Globus pallidus (tissue), 1 donor: ENCODE data around the gene ZNF107.
"Not testable (repeated sequence)": the region's sequence is repeated elsewhere in the genome, so short reads cannot be mapped to it uniquely, and the experiment has no call there.

ENCODE experiments used
- DNase-seq: peaks from one replicate; pipeline ENCODE4 v3.0.0-alpha.2; 2015; ENCODE audit warnings: low spot score

The ZNF107 gene

DNA sequence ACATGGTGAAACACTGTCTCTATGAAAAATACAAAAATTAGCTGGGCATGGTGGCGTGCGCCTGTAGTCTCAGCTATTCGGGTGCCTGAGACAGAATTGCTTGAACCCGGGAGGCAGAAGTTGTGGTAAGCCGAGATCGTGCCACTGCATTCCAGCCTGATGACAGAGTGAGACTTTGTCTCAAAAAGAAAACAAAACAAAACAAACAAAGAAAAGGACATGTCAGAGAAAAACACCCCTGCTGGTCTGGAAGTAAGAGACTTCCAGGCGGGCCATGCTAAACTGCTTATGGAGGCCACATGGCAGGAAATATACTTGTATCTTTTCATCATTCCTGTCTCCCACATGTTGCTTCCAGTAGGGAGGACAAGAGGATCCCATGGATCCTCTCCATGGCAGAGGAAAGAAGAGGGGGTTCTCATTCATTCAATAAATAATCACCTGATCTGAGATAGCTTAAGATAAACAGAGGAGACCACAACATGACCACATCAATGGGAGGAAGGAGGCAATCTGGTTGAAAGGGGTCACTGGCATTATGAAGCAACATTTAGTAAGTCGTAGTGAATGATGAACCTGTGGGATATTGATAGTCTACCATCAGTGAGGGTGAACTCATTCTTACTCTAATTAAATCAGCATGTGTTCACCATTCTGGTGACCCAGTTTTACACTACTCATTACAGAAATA is 67.8 kb downstream of the ZNF107 start:
- no peak for DNase-seq

DNA sequence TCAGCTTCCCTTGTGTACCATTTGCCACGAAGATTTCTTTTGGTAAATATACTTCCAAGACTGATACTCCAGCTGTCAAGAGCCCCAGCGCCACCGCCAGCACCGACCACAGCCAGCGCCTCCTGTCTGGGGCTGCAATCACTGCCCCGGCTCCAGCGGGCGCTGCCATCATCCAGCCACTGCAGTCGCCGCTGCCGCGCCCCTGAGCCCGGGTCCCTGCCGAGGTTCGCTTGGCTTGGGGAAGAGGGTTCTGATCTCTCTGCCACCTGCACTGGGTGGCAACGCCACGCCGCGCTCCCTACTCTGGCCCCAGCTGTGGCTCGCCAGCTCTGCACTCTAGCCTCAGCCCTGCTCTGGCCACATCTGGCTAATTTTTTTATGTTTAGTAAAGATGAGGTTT is 70.6 kb downstream of the ZNF107 start:
- no peak for DNase-seq

DNA sequence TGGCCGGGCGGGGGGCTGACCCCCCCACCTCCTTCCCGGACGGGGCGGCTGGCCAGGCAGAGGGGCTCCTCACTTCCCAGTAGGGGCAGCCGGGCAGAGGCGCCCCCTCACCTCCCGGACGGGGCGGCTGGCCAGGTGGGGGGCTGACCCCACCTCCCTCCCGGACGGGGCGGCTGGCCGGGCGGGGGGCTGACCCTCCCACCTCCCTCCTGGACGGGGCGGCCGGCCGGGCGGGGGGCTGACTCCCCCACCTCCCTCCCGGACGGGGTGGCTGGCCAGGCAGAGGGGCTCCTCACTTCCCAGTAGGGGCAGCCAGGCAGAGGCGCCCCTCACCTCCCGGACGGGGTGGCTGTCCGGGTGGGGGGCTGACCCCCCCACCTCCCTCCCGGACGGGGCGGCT is 72.5 kb downstream of the ZNF107 start:
- DNase-seq = not testable (repeated sequence)

DNA sequence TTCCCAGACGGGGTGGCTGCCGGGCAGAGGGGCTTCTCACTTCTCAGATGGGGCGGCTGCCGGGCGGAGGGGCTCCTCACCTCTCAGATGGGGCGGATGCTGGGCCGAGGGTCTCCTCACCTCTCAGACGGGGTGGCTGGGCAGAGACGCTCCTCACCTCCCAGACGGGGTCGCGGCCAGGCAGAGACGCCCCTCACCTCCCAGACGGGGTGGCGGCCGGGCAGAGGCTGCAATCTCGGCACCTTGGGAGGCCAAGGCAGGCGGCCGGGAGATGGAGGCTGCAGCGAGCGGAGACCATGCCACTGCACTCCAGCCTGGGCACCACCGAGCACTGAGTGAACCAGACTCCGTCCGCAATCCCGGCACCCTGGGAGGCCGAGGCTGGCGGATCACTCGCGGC is 73.0 kb downstream of the ZNF107 start:
- not testable (repeated sequence) for DNase-seq

DNA sequence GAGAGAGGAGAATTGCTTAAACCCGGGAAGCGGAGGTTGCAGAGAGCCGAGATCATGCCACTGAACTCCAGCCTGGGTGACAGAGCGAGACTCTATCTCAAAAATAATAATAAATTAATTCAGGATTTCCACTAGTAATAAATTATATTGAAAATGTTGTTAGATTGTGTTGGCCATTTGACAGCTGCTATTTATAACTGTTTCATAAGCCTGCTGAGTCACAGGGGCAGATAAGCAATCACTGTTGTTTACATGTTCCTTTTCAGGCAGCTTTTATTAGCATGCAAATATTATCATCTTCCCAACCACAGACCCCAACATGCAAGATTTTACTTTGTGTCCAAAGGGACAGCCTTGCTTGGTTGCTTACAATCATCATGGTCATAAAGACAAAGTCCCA is 78.7 kb downstream of the ZNF107 start:
- no peak for DNase-seq

DNA sequence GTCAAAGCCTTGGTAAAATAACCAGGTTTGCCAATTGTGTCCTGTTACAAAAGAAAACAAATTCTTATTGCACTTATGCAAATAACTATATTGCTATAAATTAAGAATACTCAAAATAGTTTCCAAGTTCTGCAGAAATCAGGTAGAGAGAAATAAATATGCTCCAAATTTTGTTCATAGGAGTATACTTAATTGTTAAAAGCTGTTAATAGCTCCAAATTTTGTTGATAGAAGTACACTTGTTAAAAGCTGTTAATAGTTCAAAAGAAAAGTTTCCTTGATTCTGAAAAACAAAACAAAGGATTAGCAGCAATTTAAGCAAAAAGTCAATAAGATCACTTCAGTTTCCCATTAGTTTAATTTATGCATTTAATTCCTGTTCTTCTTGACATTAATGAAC is 81.9 kb downstream of the ZNF107 start:
- no peak for DNase-seq

DNA sequence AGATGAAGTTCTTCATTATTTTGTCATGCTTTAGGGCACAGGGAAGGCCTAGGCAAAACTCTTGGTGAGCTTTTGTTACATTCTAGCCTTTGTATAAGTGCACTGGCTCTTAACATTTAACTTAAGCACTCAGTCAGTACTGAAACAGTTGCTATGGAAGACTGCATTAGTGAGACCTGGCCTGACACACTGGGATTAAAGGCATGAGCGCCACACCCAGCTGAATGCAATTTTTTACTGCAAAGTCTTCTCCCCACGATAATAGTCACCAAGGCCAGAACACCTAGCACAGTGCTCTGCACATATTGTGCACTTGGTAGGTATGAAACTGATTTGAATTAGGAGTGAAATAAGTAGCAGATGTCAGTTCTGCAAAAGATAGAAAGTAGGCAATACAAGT is 87.1 kb downstream of the ZNF107 start:
- no peak for DNase-seq

DNA sequence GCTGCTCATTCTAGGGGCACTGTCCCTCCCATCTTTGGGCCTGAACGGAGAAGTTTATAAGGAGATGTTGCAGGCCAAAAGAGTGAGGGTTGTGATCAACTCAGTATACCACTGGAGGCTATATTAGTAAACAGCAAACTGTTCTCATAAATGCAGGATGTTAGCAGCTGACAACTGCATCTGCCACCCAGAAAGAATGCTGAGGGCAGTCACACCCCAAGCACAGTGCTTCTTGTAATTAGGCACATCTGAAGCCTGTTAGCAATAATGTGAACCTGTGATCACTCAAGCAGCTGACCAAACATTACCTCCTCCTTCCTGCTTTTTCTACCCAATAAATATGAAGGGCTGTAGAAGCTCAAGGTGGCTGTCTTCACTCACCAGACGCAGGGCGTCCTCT is 89.9 kb downstream of the ZNF107 start:
- DNase-seq = no peak

DNA sequence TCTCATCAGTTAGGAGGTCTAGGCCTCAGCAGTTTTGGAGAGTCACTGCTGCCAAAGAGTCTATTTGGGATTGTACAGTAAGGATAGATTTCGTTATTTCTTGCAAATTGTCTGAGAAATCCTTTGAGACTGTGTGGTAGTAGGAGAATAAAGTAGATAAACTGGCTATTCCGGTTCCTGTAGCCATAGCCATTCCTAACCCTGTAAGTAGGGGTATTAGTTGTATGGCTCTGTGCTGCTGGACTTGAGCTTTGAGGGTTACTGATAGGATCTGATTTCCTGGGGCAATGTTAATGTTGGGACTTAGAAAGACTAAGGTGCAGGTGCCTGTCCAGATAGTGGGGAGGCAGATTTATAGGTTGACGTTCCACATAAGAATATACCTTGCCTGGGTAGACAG is 92.2 kb downstream of the ZNF107 start:
- DNase-seq = no peak
